Suprapubic skin (tissue), 3 donors: ENCODE data around the gene REEP2.

Source experiments
- POLR2A ChIP-seq, 2 donors: fragments of 450-650 bp; IDR thresholded peaks; one replicate each; pipeline ENCODE4 v1.6.1; 2017; ENCODE audit warnings: antibody characterized with exemption in 2 of 2, mild to moderate bottlenecking in 2 of 2, moderate library complexity in 2 of 2
- TF ChIP-seq, protein P1 (sequence below), 2 donors: fragments of 200-600 bp in 1 of 2; fragments of 450-650 bp in 1 of 2; sonication (generic) in 1 of 2; IDR thresholded peaks; one replicate each; pipeline ENCODE4 v1.5.1; 2016 to 2019; ENCODE audit warnings: antibody characterized with exemption in 2 of 2, mild to moderate bottlenecking in 1 of 2, moderate library complexity in 1 of 2

GRCh38 chr5:138441221-138441620 is 2.4 kb downstream of the REEP2 start:
- TF ChIP-seq POLR2A (IDR thresholded peaks at IDR 0.05): no peak
- TF ChIP-seq, protein P1, sequence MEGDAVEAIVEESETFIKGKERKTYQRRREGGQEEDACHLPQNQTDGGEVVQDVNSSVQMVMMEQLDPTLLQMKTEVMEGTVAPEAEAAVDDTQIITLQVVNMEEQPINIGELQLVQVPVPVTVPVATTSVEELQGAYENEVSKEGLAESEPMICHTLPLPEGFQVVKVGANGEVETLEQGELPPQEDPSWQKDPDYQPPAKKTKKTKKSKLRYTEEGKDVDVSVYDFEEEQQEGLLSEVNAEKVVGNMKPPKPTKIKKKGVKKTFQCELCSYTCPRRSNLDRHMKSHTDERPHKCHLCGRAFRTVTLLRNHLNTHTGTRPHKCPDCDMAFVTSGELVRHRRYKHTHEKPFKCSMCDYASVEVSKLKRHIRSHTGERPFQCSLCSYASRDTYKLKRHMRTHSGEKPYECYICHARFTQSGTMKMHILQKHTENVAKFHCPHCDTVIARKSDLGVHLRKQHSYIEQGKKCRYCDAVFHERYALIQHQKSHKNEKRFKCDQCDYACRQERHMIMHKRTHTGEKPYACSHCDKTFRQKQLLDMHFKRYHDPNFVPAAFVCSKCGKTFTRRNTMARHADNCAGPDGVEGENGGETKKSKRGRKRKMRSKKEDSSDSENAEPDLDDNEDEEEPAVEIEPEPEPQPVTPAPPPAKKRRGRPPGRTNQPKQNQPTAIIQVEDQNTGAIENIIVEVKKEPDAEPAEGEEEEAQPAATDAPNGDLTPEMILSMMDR (IDR thresholded peaks at IDR 0.05): no peak
